HG03039 (cell line): ENCODE measurements around the gene RPL32.
"Not testable (repeated sequence)": the region's sequence is repeated elsewhere in the genome, so short reads cannot be mapped to it uniquely, and the experiment has no call there.

Experiments
- ATAC-seq: cut with Tn5 transposase; IDR thresholded peaks from one replicate; pipeline ENCODE4 v1.9.1; 2021; ENCODE audit warnings: mild to moderate bottlenecking, moderate library complexity; ENCODE audit not compliant: unreplicated experiment

Gene RPL32

DNA sequence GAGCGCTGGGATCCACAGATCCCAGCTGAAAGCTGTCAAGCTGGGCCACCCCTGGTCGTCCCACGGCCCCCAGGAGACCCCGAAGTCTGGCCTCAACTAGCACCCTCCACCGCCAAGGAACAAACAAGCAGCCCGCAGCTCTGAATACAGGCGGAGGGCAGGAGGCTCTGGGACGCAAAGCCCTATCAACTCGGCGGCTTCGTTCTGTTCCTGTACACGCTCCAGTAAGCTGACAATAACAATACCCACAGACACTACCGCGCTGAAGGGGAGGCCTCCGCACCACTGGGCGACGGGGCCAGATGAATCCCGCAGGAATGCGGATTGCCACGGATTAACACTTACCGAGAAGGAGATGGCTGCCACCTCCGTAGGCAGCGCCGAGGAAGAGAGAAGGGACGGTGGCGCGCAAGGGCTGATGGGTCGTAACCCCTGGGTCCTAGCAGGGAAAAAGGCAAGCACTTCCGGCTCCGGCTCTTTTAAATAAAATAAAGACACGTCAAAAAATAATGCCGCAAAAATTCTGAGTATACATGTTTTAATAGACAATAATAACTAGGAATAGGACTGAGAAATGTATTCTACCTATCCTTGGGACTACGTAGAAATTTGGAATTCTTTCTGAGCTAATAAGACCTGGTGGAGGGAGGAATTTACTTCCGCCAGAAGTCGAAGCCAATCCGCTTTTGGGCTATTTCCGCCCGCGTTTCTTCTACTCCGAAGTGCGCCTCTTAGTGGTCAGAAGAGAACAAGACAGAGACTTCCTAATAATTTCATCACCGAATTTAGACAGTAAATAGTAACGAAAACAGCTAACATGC, at the start of gene RPL32:
Gene RPL32, minus strand, starts transcription at position 417 of the 821 bp plus-strand sequence. CDS start 1,328 bp downstream, outside the sequence.
- peak; percentile 73 for ATAC-seq

DNA sequence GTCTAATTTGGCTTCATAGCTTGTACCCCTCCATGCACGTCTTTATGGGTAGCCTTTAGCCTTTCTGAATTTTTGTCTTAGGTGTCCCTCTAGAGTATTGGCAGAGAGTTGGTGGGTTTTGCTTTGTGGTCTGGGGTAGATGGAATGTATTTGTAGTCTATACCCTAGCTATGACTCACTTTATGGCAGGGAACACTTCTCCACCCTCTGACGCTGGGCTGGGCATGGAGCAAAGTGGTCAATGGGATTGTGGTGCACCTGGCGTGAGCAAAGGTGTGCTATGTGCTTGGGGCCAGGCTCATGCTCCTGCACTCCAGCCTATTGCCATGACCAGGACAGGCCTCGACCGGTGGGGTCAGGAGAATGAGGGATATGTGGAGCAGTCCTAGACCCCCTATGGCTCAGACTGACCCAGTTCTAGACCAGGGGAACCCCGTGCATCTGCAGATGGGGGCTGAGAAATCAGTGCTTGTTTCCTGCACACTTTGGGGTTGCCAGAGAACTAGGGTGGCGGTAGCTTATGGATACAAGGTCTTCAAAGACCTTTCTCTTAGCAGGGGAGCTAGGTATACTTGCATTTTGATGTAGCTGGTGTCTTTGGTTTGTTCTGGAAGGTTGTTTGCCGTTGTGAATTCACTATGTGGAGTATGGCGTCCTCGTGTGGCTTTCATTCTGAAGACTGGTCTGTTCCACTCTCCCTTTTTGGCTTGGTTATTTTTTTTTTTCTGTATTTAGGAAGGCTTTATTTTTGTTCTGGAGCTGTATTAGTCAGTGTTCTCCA, 49.4 kb upstream of the RPL32 start:
- no peak for ATAC-seq

DNA sequence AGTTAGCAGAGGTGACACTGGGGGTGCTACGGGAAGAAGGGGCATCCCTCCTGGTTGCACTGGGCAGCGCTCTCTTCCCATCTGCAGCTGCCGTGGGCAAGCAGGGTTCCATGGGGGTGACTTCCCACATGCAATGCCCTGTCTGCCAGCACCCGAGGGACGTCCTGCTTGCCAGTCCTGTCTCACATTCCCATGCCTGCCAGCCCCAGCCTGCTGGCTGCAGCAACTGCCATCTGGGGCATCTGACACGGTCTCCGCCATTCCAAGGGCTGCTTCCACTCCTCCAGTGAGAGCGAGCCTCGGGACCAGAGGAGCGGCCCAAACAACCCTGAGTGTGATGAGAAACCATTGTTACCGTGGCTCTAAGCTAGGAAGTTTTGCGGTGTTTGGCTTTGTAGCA, 45.4 kb upstream of the RPL32 start:
- no peak for ATAC-seq

DNA sequence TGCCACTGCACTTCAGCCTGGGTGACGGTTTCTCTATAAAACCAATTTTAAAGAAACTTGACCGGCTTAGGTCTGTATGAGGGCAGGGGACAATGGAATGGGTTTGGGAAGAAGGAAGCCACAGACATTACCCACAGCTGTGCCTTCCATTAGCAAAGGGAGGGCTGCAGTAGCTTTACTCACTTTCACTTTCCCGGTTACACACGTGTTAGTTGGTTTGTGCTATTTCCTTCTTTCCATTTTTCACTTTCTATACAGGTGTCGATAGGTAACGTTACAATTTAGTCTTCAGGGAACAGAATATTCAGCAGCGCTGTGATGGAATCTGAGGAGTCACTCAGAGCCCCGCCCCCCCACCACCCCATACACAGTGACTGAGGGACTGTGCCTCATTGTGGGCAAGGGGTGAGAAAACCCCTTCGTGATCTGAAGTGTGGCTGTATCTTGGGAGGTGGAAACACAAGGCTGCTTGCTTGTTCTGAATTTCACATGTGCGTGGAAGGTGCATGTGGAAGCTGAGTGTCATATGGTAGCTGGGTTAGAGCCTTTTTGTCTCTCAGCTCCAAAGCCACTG, 44.8 kb upstream of the RPL32 start:
- ATAC-seq, result no peak

DNA sequence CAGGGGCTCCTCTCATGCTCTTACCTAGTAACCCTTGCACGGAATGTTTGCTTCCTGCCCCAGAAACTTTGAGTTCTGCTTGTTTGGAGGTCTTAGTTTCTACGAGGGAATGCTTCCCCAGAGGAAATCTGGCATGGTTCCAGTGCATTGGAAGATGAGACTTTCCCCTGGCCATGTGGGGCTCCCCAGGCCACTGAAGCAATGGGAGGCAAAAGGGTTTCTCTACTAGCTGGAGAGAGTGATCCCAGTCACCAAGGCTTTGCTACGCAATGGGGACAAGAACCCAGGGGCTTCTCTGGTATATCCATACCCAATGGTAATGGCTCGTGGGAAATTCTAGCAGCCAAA, 44.2 kb upstream of the RPL32 start:
- no peak for ATAC-seq

DNA sequence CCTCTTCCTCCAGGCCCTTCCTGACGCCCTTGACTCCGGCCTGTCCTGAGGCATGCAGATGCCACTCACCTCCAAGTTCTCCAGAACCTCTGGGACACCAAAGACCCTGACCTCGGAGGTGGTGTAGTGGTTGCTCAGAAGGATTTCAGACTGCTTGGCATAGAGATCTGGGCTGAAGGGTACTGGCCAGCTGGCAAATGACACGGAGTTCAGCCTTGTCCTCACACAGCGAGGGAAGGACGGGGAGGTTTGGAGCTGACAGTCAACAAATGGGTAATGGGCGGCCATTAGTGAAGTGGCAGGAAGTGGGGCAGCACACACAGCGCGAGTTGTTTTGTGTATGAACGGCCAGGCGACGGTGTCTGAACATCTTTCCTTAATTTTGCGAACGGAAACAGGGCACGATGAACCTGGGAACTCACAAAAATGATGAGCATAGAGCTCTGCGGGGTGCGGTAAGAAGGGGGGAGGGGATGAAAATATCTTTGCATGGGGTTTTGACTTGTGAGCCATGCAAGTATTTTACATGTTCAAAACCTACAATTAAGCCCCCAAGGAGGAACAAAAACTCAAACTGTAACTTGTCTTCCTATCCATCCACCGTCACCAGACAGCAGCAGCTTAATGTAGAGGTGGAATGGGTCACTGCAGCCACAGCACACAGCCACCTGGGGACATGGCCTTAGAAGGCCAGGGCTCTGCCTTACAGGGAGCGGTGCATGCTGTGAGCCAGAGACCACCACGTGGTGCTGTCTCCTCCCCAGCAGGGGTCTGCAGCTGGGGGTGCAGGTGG, 43.6 kb upstream of the RPL32 start:
- ATAC-seq, result no peak

DNA sequence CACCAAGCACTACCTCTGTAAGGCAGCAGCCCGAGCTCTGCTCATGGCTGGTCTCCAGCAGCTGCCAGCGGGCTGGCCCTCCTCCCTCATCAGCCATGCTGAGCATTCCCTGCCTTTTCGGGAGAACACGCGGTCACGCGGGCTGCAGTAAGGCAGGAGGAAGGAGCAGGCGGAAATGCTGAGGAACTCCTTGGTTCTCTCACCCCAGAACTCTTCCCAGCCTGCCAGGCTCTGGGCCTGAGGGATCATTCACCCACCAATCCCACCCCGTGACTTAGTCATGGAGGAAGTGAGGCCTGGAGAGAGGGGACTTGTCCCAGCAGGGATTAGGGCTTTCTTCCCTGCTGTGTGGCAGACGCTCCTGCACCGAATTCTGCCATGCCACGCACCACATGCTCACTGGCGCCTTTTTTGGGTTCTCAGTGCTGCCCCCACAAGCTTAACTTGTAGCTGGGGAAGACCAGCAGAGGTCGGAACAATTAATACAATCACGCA, 42.9 kb upstream of the RPL32 start:
- no peak for ATAC-seq

DNA sequence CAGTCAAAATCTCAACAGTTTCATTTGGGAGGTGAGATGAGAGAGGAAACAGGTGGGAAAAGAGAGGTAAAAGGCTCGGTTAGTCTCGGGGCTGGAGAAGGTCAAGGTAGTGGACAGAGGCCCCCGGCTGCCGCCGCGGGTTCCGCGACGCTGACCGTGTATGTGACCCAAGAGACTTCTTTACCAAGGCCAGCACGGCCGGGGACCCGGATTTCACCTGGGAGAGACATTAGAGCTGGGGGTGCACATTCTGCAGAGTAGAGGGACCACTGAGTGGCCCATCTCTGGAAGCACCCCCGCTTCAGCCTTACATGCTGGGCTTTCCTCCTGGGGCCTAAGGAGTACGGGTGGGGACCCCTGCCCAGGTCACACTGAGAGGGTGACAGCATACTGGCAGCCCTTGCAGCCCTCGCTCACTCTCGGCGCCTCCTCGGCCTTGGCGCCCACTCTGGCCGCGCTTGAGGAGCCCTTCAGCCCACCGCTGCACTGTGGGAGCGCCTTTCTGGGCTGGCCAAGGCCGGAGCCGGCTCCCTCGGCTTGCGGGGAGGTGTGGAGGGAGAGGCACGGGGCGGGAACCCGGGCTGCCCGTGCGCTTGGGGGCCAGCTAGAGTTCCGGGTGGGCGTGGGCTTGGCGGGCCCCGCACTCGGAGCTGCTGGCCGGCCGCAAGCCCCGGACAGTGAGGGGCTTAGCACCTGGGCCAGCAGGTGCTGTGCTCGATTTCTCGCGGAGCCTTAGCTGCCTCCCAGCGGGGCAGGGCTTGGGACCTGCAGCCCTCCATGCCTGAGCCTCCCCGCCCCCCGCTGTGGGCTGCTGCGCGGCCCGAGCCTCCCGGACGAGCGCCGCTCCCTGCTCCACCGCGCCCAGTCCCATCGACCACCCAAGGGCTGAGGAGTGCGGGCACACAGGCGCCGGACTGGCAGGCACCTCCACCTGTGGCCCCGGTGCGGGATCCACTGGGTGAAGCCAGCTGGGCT, 41.3 kb upstream of the RPL32 start:
- no peak for ATAC-seq

DNA sequence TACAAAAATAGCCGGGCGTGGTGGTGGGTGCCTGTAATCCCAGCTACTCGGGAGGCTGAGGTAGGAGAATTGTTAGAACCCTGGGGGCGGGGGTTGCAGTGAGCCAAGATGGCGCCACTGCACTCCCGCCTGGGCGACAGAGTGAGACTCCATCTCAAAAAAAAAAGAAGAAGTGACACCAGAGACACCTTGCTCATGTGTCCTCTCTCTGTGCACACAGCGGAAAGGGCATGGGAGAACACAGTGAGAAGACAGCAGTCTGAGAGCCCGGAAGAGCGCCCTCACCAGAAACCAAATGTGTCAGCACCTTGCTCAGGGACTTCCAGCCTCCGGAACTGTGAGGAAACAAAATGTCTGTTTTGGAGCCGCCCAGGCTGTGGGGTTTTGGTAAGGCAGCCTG, 40.5 kb upstream of the RPL32 start:
- not testable (repeated sequence) for ATAC-seq

DNA sequence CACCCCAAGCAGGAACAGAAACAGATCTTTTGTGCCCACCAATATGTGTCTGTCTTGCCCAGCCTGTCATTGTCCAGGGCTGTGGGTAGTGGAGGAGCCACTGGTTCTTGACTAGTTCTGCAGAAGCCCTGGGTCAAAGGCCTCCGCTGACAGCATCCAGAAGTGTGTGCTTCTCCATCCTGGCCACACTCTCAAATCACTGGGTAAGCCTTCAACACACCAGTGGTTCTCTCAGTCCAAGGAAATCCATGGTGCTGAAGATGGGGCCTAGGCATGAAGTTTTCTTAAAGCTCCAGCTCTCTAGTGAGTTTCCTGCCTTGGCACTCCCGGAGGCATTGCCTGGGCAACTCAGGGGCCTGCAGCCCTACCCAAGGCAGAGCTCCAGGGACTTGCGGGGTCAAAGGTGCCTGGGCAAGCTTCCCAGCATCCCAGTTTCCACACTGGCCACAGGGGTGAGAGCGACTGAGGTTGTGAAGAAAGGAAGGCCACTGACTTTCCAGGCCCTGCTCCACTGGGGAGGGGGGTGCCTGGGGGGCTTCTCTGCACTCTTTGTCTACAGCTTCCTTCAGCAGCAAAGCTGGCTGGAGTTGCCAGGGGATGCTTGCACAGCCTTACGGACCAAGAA, 37.9 kb upstream of the RPL32 start:
- ATAC-seq, result no peak

DNA sequence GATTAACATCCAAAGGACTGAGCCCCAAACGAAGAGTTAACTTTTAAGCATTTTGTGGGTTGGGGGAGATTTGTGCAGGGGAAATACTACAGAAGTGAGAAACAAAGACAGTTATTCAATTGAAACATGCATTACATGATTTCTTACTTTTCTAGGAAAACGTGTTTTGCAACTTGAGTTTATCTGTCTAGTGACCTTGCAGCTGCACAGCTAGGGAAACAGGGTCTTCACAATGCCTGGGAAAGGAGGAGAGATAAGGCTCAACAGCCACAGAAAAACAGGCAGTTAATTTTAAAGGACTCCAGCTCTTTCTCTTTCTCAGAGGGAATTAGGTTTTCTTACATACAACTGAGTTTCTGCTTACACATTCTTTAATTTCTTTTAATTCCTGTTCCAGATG, 37.4 kb upstream of the RPL32 start:
- not testable (repeated sequence) for ATAC-seq

DNA sequence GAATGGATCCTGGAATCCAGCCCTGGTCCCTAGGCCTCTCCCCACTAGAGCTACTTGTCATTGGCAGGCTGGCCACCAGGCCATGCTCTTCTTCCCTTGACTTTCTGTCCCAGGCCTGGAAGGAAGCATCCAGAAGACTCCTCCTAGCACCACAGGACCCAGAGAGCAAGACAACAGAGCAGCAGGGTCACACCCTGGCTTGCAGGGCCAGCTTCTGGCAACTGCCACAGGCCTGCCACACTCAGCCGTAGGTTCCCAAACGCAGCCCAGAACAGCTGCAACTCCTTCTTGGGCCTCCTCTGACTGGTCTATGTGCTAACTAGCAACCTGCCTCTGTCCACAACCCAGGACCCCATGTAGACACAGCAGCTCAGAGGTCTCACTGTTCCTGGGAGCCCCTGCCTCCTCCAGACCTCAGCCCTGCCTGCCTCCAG, 36.8 kb upstream of the RPL32 start:
- ATAC-seq, result no peak

DNA sequence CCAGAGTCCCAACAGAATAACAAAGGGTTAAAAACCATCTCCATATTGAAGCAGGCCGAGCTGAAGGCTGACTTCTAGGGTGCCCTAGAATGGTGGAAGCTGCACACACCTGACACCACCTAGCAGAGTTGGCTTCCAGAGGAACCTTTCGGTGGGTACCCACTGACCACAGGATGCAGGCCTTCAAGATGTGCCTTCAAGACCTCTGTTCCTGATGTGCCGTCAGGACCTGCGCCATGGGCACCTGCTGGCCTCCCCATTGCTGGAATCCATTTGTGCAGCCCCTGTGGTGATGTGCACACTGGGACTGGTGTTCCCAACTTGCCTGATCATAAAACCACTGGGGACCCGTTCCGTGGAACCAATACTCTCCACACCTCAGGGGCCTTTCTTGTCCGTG, 35.7 kb upstream of the RPL32 start:
- no peak for ATAC-seq

DNA sequence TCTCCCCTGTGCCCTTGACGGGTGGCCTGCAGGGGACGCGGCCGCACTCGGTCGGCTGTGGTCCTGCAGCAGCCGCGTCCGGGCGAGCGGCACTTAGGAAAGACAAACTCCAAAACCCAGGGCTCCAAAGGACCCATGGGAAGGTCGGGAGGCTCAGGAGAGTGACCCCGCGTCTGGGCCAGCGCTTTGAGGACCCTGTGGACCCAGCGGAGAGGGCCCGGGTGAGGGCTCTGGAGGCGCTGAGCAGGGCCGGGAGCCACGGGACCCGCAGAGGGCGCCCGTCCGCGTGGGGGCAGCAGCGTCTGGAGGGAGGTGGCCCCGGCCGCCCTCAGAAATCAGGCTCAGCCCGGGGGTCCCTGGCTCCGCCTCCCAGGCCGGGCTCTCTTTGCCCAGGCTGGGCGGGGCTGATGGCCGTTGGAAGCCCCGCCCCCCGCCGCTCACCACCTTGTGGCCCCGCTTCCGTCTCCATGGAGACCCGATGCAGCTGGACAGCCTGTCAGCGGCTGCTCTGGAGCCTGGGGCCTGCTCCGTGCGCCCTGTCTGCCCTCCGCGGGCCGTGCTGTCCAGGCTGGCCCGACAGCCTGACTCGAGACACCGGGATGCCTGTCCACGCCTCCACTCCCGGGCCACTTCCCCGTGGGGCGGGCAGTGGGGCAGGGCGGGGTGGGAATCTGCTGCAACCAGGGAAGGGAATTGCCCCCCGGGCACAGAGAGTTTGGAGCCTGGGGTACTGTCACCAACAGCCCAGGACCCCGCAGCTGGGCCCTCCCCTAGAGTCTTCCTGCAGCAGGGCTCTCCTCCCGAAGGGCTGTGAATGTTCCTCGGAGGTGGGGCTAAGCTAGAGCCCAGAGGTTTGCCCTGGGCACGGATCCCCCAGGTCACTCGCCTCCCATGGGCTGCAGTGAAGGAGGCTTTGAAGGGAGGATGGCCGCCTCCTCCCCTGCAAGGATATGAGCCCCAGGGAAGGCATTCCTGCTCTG, 34.8 kb upstream of the RPL32 start:
- ATAC-seq, result no peak

DNA sequence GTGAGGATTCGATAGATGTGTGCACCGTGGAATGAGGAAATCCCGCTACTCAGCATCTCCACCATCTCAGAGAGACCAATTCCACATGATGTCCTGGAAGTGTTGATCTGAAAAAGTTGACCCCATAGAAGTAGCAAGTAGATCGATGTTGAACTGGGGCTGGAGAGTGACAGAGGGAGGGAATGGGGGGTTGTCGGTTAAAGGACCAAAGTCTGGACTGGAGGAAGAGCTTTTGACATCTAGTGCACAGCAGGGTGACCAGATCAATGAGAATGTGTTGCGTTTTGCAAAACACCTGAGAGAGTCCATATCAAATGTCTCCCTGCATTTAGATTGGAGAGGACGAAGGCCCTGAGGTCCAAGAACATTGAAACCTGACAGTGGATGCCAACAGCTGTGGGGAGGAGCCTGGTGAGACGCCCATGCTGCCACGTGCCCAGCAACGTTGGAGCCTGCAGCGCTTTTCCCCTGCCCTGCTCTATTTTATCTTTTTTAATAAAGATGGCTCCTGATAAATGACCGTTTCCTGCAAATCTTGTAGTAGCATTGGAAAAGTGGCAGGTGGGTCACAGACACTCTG, 30.1 kb upstream of the RPL32 start:
- ATAC-seq, result no peak

DNA sequence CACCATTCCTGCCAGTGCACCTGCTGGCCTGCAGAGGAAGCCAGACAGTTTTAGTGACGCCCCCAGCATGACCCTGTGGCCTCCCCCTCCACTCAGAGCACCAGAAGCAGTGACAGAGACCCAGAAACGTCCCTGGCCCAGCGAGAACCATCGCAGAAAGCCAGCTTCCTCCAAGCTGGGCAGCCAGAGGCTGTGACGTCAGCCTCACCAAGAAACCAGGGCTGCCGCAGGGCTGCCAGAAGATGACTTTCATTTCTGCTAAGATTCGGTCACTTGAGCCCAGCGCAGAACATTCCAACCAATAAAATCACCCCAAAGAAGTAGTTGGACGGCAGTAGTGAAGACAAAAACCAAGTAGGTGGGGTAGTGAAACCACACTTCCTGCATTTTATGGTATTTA, 29.6 kb upstream of the RPL32 start:
- ATAC-seq, result no peak

DNA sequence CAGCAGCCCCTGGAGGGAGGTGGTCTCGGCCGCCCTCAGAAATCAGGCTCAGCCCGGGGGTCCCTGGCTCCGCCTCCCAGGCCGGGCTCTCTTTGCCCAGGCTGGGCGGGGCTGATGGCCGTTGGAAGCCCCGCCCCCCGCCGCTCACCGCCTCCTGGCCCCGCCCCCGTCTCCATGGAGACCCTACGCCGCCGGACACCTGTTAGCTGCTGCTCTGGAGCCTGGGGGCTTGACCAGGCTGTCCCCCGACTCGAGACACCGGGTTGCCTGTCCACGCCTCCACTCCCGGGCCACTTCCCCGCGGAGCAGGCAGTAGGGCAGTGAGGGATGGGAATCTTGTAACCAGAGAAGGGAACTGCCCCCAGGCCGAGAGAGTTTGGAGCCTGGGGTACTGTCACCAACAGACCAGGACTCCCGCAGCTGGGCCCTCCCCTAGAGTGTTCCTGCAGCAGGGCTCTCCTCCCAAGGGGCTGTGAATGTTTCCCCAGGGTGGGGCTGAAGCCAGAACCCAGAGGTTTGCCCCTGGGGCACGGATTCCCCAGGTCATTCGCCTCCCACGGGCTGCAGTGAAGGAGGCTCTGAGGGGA, 27.8 kb upstream of the RPL32 start:
- no peak for ATAC-seq
